ENCODE measurements around the gene CCDC106. TPM values are rescaled to one million over a fixed set of nuclear protein-coding genes. Genes with fewer than 3 reads are reported as not detected.

Gene CCDC106
- total and polyA plus RNA-seq, 8 donors, result 9.7 to 16.8 (median 14.7) TPM

DNA sequence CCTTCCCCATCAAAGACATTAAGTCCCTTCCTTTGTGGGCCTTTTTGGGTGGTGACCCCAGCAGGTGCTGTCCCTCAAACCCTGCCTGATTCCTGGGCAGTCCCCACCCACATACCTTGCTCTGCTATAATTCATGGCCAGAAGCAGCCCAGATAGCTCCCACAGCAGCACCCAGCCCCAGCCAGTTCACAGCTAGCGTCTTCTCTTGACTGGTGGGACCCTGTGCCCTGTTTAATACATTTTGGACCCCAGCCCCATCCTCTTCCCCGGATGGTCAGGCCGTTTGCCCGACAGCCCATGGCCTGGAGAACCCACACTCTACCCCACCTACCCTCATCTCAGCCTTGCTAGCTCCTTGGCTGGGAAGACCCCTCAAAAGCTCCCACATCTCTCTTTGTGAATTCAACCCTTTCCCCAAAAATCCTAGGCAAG is 2.1 kb downstream of the CCDC106 start:
- ATAC-seq (no peak), DNase-seq (peak in 1 of 4 donors; percentile 38)
- H3K36me3 ChIP-seq, result peaks cover 0 to 17% of the 10 kb centered on the region in 2 donors
- TF ChIP-seq, protein P1, sequence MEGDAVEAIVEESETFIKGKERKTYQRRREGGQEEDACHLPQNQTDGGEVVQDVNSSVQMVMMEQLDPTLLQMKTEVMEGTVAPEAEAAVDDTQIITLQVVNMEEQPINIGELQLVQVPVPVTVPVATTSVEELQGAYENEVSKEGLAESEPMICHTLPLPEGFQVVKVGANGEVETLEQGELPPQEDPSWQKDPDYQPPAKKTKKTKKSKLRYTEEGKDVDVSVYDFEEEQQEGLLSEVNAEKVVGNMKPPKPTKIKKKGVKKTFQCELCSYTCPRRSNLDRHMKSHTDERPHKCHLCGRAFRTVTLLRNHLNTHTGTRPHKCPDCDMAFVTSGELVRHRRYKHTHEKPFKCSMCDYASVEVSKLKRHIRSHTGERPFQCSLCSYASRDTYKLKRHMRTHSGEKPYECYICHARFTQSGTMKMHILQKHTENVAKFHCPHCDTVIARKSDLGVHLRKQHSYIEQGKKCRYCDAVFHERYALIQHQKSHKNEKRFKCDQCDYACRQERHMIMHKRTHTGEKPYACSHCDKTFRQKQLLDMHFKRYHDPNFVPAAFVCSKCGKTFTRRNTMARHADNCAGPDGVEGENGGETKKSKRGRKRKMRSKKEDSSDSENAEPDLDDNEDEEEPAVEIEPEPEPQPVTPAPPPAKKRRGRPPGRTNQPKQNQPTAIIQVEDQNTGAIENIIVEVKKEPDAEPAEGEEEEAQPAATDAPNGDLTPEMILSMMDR (IDR thresholded peaks at IDR 0.05), result no peak
- peaks cover 14 to 44% of the 10 kb centered on the region in 2 donors for H3K4me1 ChIP-seq
- H3K27me3 ChIP-seq, result no peaks in the 10 kb centered on the region
- intact Hi-C loops (cut with DNase I), result no loop called here
- no peak overlapping the region for H3K4me3 ChIP-seq
- no peaks in the 10 kb centered on the region for H3K9me3 ChIP-seq
- no peak overlapping the region for H3K27ac ChIP-seq

DNA sequence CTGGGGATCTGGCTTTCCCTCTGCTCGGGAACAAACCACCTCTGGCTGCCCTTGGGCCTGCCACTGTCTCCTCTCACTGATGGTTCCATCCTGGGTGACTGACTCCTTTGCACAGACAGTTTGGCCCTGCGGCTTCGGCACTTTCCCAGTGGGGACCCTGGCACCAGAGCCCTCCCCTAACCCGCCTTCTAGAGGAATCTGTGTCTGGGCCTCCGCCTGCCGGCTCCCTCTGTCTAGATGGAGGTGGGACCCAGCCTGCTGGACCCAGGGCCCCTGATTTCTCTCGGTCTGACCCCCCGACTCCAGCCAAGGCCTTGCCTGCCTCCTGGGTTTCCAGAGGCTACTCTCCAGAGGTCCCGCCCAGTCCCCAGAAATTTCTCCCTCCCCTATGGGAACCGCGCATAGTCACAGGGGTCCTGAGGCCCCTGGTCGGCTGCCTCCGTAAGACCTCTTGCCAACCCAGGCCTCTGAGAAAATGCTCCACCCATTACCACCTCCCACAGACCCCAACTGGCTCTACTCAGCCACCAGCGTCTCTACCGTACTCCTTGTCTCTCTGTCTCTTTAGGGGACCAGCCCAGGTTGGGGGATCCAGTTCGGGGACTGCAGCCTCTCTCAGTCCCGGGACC is 2.7 kb downstream of the CCDC106 start:
- no peak overlapping the region for H3K4me3 ChIP-seq
- H3K4me1 ChIP-seq, result peaks cover 16 to 45% of the 10 kb centered on the region in 2 donors
- ATAC-seq (no peak), DNase-seq (peak in 1 of 4 donors; percentile 69)
- intact Hi-C loops (cut with DNase I), result no loop called here
- no peaks in the 10 kb centered on the region for H3K27me3 ChIP-seq
- TF ChIP-seq, protein P1 (IDR thresholded peaks at IDR 0.05), result no peak
- peaks cover 0 to 11% of the 10 kb centered on the region in 2 donors for H3K36me3 ChIP-seq
- H3K9me3 ChIP-seq, result no peaks in the 10 kb centered on the region
- H3K27ac ChIP-seq, result no peak overlapping the region

DNA sequence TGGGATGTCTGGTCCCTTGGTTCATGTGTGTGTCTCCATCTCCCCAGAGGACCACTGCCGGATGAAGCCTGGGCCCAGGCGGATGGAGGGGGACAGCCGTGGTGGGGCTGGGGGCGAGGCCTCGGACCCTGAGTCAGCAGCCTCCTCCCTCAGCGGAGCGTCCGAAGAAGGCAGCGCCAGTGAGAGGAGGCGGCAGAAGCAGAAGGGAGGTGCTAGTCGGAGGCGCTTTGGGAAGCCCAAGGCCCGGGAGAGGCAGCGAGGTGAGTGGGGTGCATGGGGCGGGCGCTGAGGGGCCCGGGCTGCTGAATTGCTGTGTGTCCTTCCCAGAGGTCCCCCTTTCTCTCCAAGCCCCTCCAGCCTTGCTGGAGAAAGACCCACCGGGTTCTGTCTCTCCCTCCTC is 3.2 kb downstream of the CCDC106 start:
- Histone ChIP-seq H3K36me3 (peaks cover 0 to 10% of the 10 kb centered on the region in 2 donors), H3K9me3 (no peaks in the 10 kb centered on the region), H3K4me3 (no peak overlapping the region), H3K27ac (no peak overlapping the region), H3K27me3 (no peaks in the 10 kb centered on the region), H3K4me1 (peaks cover 21 to 50% of the 10 kb centered on the region in 2 donors)
- DNase-seq (peak in 1 of 4 donors; percentile 72), ATAC-seq (no peak)
- TF ChIP-seq, protein P1 (IDR thresholded peaks at IDR 0.05), result no peak
- intact Hi-C loops (cut with DNase I), result no loop called here

DNA sequence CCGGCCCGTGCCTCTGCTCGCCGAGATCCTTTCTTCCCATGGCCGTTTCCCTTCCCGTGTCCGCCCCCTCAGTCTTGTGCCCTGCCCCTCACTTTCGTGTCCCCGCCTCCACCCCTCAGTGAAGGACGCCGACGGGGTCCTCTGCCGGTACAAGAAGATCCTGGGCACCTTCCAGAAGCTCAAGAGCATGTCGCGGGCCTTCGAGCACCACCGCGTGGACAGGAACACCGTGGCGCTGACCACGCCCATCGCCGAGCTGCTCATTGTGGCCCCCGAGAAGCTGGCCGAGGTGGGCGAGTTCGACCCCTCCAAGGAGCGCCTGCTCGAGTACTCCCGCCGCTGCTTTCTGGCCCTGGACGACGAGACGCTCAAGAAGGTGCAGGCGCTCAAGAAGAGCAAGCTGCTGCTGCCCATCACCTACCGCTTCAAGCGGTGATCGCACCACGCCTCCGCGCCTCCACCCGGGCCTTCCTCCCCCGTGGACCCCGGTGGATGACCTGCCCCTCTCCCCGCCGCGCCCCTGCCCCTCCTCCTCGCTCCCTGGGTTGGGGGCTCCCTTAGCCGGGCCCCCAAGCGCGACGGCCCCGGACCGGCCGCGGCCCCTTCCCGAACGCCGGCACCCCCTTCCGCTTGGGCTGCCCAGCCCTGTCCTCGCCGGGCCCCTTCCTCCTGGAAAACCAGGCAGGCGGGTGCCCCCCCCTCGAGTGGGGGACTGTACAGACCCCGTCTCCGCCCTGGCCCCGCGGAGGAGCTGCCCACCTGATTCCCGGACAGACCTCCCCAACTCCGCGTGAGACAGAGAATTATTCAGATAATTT is 4.5 kb downstream of the CCDC106 start:
- intact Hi-C loops (cut with DNase I), result no loop called here
- Histone ChIP-seq H3K4me3 (peak overlapping the region in 1 of 2 donors; percentile 97), H3K9me3 (no peaks in the 10 kb centered on the region), H3K27me3 (no peaks in the 10 kb centered on the region), H3K36me3 (peaks cover 0 to 10% of the 10 kb centered on the region in 2 donors), H3K27ac (no peak overlapping the region), H3K4me1 (peaks cover 28 to 53% of the 10 kb centered on the region in 2 donors)
- TF ChIP-seq, protein P1 (IDR thresholded peaks at IDR 0.05), result no peak
- DNase-seq (peak in 1 of 4 donors; percentile 85), ATAC-seq (no peak)

All from left lung (tissue), 10 donors.